Activated CD8-positive, alpha-beta memory T cell treated with anti-CD3 and anti-CD28 coated beads, Interleukin-2, amount 50 U/mL, for 4 hours (primary cell): Measurements from ENCODE around the gene DCLK1.

Experiments used
- DNase-seq: peaks from one replicate; pipeline ENCODE4 v3.0.0-alpha.2; 2020

DCLK1 gene

GRCh38 chr13:35930665-35931631, 200.2 kb downstream of the DCLK1 start:
- DNase-seq = no peak

- no peak for DNase-seq
These were observed 203.6 kb downstream of the DCLK1 start for GRCh38 chr13:35927567-35928021.

- no peak for DNase-seq
These were observed 204.2 kb downstream of the DCLK1 start for GRCh38 chr13:35926859-35927530.

- no peak for DNase-seq
These were observed 205.5 kb downstream of the DCLK1 start for GRCh38 chr13:35925669-35926068.

- no peak for DNase-seq
These were observed 207.8 kb downstream of the DCLK1 start for GRCh38 chr13:35923347-35923746.

GRCh38 chr13:35920816-35921215, 210.4 kb downstream of the DCLK1 start:
- DNase-seq = no peak

- DNase-seq = no peak
These were observed 213.1 kb downstream of the DCLK1 start for GRCh38 chr13:35917942-35918645.

- DNase-seq = no peak
These were observed 213.8 kb downstream of the DCLK1 start for GRCh38 chr13:35917252-35917941.

GRCh38 chr13:35916146-35916545, 215.0 kb downstream of the DCLK1 start:
- no peak for DNase-seq

- DNase-seq = no peak
These were observed 216.5 kb downstream of the DCLK1 start for GRCh38 chr13:35914662-35915061.

- no peak for DNase-seq
These were observed 218.3 kb downstream of the DCLK1 start for GRCh38 chr13:35912841-35913240.

- no peak for DNase-seq
These were observed 221.2 kb downstream of the DCLK1 start for GRCh38 chr13:35909837-35910540.

GRCh38 chr13:35909091-35909490, 222.1 kb downstream of the DCLK1 start:
- no peak for DNase-seq

GRCh38 chr13:35908226-35908625, 223.0 kb downstream of the DCLK1 start:
- no peak for DNase-seq

- DNase-seq = no peak
These were observed 224.5 kb downstream of the DCLK1 start for GRCh38 chr13:35906636-35907035.

- no peak for DNase-seq
These were observed 228.1 kb downstream of the DCLK1 start for GRCh38 chr13:35903075-35903474.

- no peak for DNase-seq
These were observed 233.1 kb downstream of the DCLK1 start for GRCh38 chr13:35898041-35898440.

- no peak for DNase-seq
These were observed 236.5 kb downstream of the DCLK1 start for GRCh38 chr13:35894636-35895035.

- DNase-seq = no peak
These were observed 238.1 kb downstream of the DCLK1 start for GRCh38 chr13:35892837-35893814.

GRCh38 chr13:35891507-35892441, 239.4 kb downstream of the DCLK1 start:
- no peak for DNase-seq
